OCI-LY3 (cell line): ENCODE data around the gene EFNA5.

ENCODE experiments used
- CTCF ChIP-seq: fragments of 200-600, 300-600 bp; sonication (generic); IDR thresholded peaks from 2 replicates; pipeline ENCODE4 v1.5.1; 2014; ENCODE audit warnings: antibody characterized with exemption, low read length, low read depth
- EZH2phosphoT487 ChIP-seq: fragments of 200-600 bp; shearing (Covaris generic); IDR thresholded peaks from 2 replicates; pipeline ENCODE4 v1.6.1; 2018; ENCODE audit warnings: antibody characterized with exemption, mixed run types, low read depth

- TF ChIP-seq CTCF (no peak), EZH2phosphoT487 (no peak)
Observed at GRCh38 chr5:107698286-107698685, 27.5 kb upstream of the EFNA5 start.
